Measurements from ENCODE around the gene GNAS. TPM values are rescaled to one million over a fixed set of nuclear protein-coding genes. Genes with fewer than 3 reads are reported as not detected.

GNAS gene
- polyA plus RNA-seq, 1 donor (not counting 4 experiments of a cell fraction or from before 2014, with no cell fraction given) = 560 TPM

GRCh38 chr20:58853466-58853865, 950 bp downstream of the GNAS start:
- peaks cover 6% of the 10 kb centered on the region for H3K4me1 ChIP-seq (ENCODE audit: control insufficient read depth, extremely low read depth, insufficient read depth, low read length)
- H4K20me1 ChIP-seq (ENCODE audit: control insufficient read depth, extremely low read depth, insufficient read depth, low read length) = no peaks in the 10 kb centered on the region
- dilution Hi-C loops (cut with MboI; ENCODE audit: extremely low pct_ligation_motif_present, low sequenced_read_pairs) = loop anchor here (25.0 kb wide), 1 partner anchor 359 kb away; no protein-coding TSS in a partner anchor
- H2AFZ ChIP-seq (ENCODE audit: control insufficient read depth, low read length) = no peak overlapping the region
- peaks cover 57% of the 10 kb centered on the region for H3K27me3 ChIP-seq (ENCODE audit: control insufficient read depth, extremely low read depth, insufficient read depth, low read length)
- H3K36me3 ChIP-seq (ENCODE audit: control insufficient read depth in 2 of 2, extremely low read depth in 1 of 2, insufficient read depth in 2 of 2, low read length in 2 of 2) = no peaks in the 10 kb centered on the region
- H3K4me3 ChIP-seq (ENCODE audit: control insufficient read depth in 2 of 3, extremely low read depth in 1 of 3, insufficient read depth in 2 of 3, low read depth in 1 of 3, low read length in 3 of 3) = no peak overlapping the region
- H3K79me2 ChIP-seq (ENCODE audit: control insufficient read depth, insufficient read depth, low read length) = no peaks in the 10 kb centered on the region
- H3K27ac ChIP-seq (ENCODE audit: control insufficient read depth, insufficient read depth, low read length) = no peak overlapping the region
- FAIRE-seq (no peak), DNase-seq (ENCODE audit: low read depth, low spot score) (no peak)
- no peak overlapping the region for H3K4me2 ChIP-seq (ENCODE audit: control insufficient read depth, extremely low read depth, insufficient read depth, low read depth, low read length)
- TF ChIP-seq EZH2 (IDR thresholded peaks at IDR 0.05; ENCODE audit: low read length) = no peak
- TF ChIP-seq CTCF (optimal IDR thresholded peaks at IDR 0.05 in 1 of 3, IDR thresholded peaks at IDR 0.05 in 1 of 3, conservative IDR thresholded peaks at IDR 0.05 in 1 of 3; ENCODE audit: extremely low read depth in 1 of 3, insufficient read depth in 2 of 3, low read length in 3 of 3) = no peak
- no peak overlapping the region for H3K9ac ChIP-seq (ENCODE audit: control insufficient read depth, extremely low read depth, insufficient read depth, low read length)
- H3K9me1 ChIP-seq (ENCODE audit: control insufficient read depth, extremely low read depth, insufficient read depth, low read length) = no peaks in the 10 kb centered on the region
- no peaks in the 10 kb centered on the region for H3K9me3 ChIP-seq (ENCODE audit: control insufficient read depth, low read depth, low read length)

GRCh38 chr20:58853976-58854637, 1.6 kb downstream of the GNAS start:
- Histone ChIP-seq H2AFZ (ENCODE audit: control insufficient read depth, low read length) (no peak overlapping the region), H3K36me3 (ENCODE audit: control insufficient read depth in 2 of 2, extremely low read depth in 1 of 2, insufficient read depth in 2 of 2, low read length in 2 of 2) (no peaks in the 10 kb centered on the region), H3K9ac (ENCODE audit: control insufficient read depth, extremely low read depth, insufficient read depth, low read length) (no peak overlapping the region), H3K4me1 (ENCODE audit: control insufficient read depth, extremely low read depth, insufficient read depth, low read length) (peaks cover 6% of the 10 kb centered on the region), H4K20me1 (ENCODE audit: control insufficient read depth, extremely low read depth, insufficient read depth, low read length) (no peaks in the 10 kb centered on the region), H3K27me3 (ENCODE audit: control insufficient read depth, extremely low read depth, insufficient read depth, low read length) (peaks cover 57% of the 10 kb centered on the region), H3K4me3 (ENCODE audit: control insufficient read depth in 2 of 3, extremely low read depth in 1 of 3, insufficient read depth in 2 of 3, low read depth in 1 of 3, low read length in 3 of 3) (no peak overlapping the region), H3K9me3 (ENCODE audit: control insufficient read depth, low read depth, low read length) (no peaks in the 10 kb centered on the region), H3K4me2 (ENCODE audit: control insufficient read depth, extremely low read depth, insufficient read depth, low read depth, low read length) (no peak overlapping the region), H3K27ac (ENCODE audit: control insufficient read depth, insufficient read depth, low read length) (no peak overlapping the region), H3K9me1 (ENCODE audit: control insufficient read depth, extremely low read depth, insufficient read depth, low read length) (no peaks in the 10 kb centered on the region), H3K79me2 (ENCODE audit: control insufficient read depth, insufficient read depth, low read length) (no peaks in the 10 kb centered on the region)
- dilution Hi-C loops (cut with MboI; ENCODE audit: extremely low pct_ligation_motif_present, low sequenced_read_pairs) = loop anchor here (25.0 kb wide), 1 partner anchor 358 kb away; no protein-coding TSS in a partner anchor
- no peak for FAIRE-seq
- peak; percentile 81 for TF ChIP-seq EZH2 (IDR thresholded peaks at IDR 0.05; ENCODE audit: low read length)
- TF ChIP-seq CTCF (optimal IDR thresholded peaks at IDR 0.05 in 1 of 3, IDR thresholded peaks at IDR 0.05 in 1 of 3, conservative IDR thresholded peaks at IDR 0.05 in 1 of 3; ENCODE audit: extremely low read depth in 1 of 3, insufficient read depth in 2 of 3, low read length in 3 of 3) = no peak
- no peak for DNase-seq (ENCODE audit: low read depth, low spot score)

Measured in keratinocyte (primary cell).